HepG2 (cell line): ENCODE measurements around the gene ZNF829. TPM values are rescaled to one million over a fixed set of nuclear protein-coding genes. Genes with fewer than 3 reads are reported as not detected.
A peak's percentile ranks its signal among the peaks of the same experiment; 100 is the strongest.

ENCODE experiments used
- CREB1 ChIP-seq, 2 experiments: fragments of 450-650 bp in 1 of 2; IDR thresholded peaks; 2 replicates each; pipeline ENCODE4 v1.6.1; 2016 to 2017; ENCODE audit warnings: control low read depth in 1 of 2, mild to moderate bottlenecking in 1 of 2, missing compliant biosample characterization in 1 of 2, missing genetic modification characterization in 1 of 2
- HIVEP1 ChIP-seq: sonication (generic); formaldehyde crosslinking; IDR thresholded peaks from 2 replicates; pipeline ENCODE4 v1.4.0; 2020; ENCODE audit warnings: mild to moderate bottlenecking, missing genetic modification reagents
- IKZF4 ChIP-seq: sonication (generic); formaldehyde crosslinking; IDR thresholded peaks from 2 replicates; pipeline ENCODE4 v1.5.1; 2020; ENCODE audit warnings: borderline replicate concordance, mild to moderate bottlenecking, low read depth, missing genetic modification reagents; ENCODE audit errors: not compliant biosample characterization
- KMT2B ChIP-seq: IDR thresholded peaks from 2 replicates; pipeline ENCODE4 v1.6.1; 2016; ENCODE audit warnings: missing genetic modification reagents, missing compliant biosample characterization
- NONO ChIP-seq, 2 experiments: fragments of 450-650 bp in 1 of 2; sonication (generic) in 1 of 2; formaldehyde crosslinking in 1 of 2; IDR thresholded peaks in 1 of 2; conservative IDR thresholded peaks in 1 of 2; 2 replicates each; pipeline versions ENCODE4 v1.6.1 to v1.8.0; 2017 to 2022; ENCODE audit warnings: mild to moderate bottlenecking in 1 of 2, missing genetic modification reagents in 1 of 2, moderate library complexity in 1 of 2
- NR2F6 ChIP-seq, 2 experiments: IDR thresholded peaks; 2 replicates each; pipeline ENCODE4 v1.6.1; 2016; ENCODE audit warnings: antibody characterized with exemption in 1 of 2, mild to moderate bottlenecking in 1 of 2
- SOX6 ChIP-seq, 2 experiments: fragments of 450-650 bp in 1 of 2; sonication (generic) in 1 of 2; formaldehyde crosslinking in 1 of 2; IDR thresholded peaks; 2 replicates each; pipeline versions ENCODE4 v1.4.0 to v1.6.1; 2017 to 2020; ENCODE audit warnings: antibody characterized with exemption in 1 of 2, mild to moderate bottlenecking in 1 of 2, missing genetic modification reagents in 1 of 2
- TAF1 ChIP-seq: sonication (generic); formaldehyde crosslinking; IDR thresholded peaks from 2 replicates; pipeline ENCODE4 v1.4.0; 2020; ENCODE audit warnings: missing genetic modification reagents
- TBX3 ChIP-seq: fragments of 450-650 bp; IDR thresholded peaks from 2 replicates; pipeline ENCODE4 v1.6.1; 2017; ENCODE audit warnings: antibody characterized with exemption, mild to moderate bottlenecking, inconsistent platforms, borderline replicate concordance
- XRCC5 ChIP-seq: fragments of 200-400 bp; formaldehyde crosslinking; optimal IDR thresholded peaks from 2 replicates; pipeline ENCODE3; 2017; ENCODE audit warnings: mild to moderate bottlenecking, low read length
- ZBTB1 ChIP-seq: sonication (generic); formaldehyde crosslinking; IDR thresholded peaks from 2 replicates; pipeline ENCODE4 v1.4.0; 2020; ENCODE audit warnings: missing genetic modification reagents, borderline replicate concordance
- ZMYM3 ChIP-seq: sonication (generic); formaldehyde crosslinking; IDR thresholded peaks from 2 replicates; pipeline ENCODE4 v1.5.1; 2020; ENCODE audit warnings: mild to moderate bottlenecking, missing genetic modification reagents
- ZMYM4 ChIP-seq: sonication (generic); formaldehyde crosslinking; IDR thresholded peaks from 2 replicates; pipeline ENCODE4 v1.8.1; 2023; ENCODE audit warnings: mild to moderate bottlenecking, missing genetic modification reagents
- ZNF138 ChIP-seq: sonication (generic); formaldehyde crosslinking; IDR thresholded peaks from 2 replicates; pipeline ENCODE4 v1.5.0; 2020; ENCODE audit warnings: mild to moderate bottlenecking, low read depth, missing genetic modification reagents
- ZNF547 ChIP-seq: sonication (generic); formaldehyde crosslinking; IDR thresholded peaks from 2 replicates; pipeline ENCODE4 v1.5.1; 2020; ENCODE audit warnings: mild to moderate bottlenecking, missing genetic modification reagents
- ZNF605 ChIP-seq: sonication (generic); formaldehyde crosslinking; IDR thresholded peaks from 2 replicates; pipeline ENCODE4 v1.8.0; 2022; ENCODE audit warnings: mild to moderate bottlenecking, missing genetic modification reagents
- polyA plus RNA-seq, 8 experiments: library from polyadenylated mRNA; depleted of rRNA in 3 of 8; stranded (reverse) in 7 of 8; unstranded in 1 of 8; fragments of >200 nt; fragmentation: Illumina TruSeq in 4 of 8; extraction: Trizol in 4 of 8; gene quantifications; 2 replicates each; pipeline versions ENCODE4 v1.2.1 to v1.2.3, GENCODE V29; 2011 to 2016; ENCODE audit warnings: low read depth in 4 of 8, missing spikeins in 1 of 8, mixed read lengths in 1 of 8; ENCODE audit not compliant: insufficient read depth in 1 of 8
- total RNA-seq, 5 experiments: library from RNA; depleted of rRNA; stranded (reverse); fragments of >200 nt; fragmentation: Illumina TruSeq; extraction: Trizol; gene quantifications; 2 replicates each; pipeline ENCODE4 v1.2.3, GENCODE V29; 2016; ENCODE audit warnings: low read depth in 1 of 5
- TF ChIP-seq, protein P1 (sequence below): sonication (generic); formaldehyde crosslinking; IDR thresholded peaks from 2 replicates; pipeline ENCODE4 v1.5.0; 2020; ENCODE audit warnings: missing genetic modification reagents, mild to moderate bottlenecking, borderline replicate concordance
- TF ChIP-seq, protein P2 (sequence below): sonication (generic); formaldehyde crosslinking; IDR thresholded peaks from 2 replicates; pipeline ENCODE4 v1.4.0; 2020; ENCODE audit warnings: missing genetic modification reagents, borderline replicate concordance
- TF ChIP-seq, protein P3 (sequence below): sonication (generic); formaldehyde crosslinking; IDR thresholded peaks from 2 replicates; pipeline ENCODE4 v1.5.0; 2020; ENCODE audit warnings: missing genetic modification reagents
- TF ChIP-seq, protein P4 (sequence below): sonication (generic); formaldehyde crosslinking; IDR thresholded peaks from 2 replicates; pipeline ENCODE4 v1.4.0; 2020; ENCODE audit warnings: missing genetic modification reagents, borderline replicate concordance

The ZNF829 gene
- total and polyA plus RNA-seq, 2 of the 13 experiments (the other 11 are each of a cell fraction or from before 2014, with no cell fraction given): 0.15 to 0.86 TPM

DNA sequence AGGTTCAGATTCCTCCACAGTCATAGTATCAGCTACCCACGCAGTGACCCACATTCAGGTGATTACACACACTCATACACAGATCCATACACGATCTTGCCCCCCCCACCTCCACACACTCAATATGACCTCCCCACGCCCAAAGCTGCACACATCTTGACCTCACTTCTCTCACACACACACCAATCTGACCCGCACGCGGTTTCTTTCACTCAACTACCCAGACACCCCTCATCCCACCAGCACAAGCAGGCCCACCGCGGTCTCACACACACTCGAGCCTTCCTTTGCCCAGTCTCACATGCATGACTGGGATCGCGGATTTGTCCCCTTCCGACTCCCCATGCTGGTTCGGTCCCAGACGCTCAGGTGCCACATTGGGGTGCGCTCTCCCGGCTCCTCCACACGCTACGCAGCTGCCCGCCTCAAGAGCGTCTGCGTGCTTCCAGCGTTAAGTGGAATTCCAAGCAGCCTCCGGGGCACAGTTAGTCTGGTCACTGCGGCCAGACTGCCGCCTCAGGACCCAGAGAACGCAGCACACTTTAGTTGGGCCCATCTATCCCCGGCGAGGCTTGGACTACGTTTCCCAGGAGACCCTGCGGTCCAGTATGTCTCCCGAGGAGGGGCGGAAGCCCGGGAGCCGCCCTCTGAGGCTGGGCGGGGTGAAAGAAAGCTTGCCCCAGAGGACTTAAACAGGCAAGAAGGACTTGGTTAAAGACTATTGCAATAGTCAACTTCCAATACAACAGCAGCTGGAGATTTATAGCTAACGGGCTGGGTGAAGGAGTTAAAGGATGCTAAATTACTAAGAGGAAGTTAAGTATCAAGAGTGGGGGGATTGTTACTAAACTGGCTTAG, 66.2 kb downstream of the ZNF829 start (continued):
- TF ChIP-seq, protein P1, sequence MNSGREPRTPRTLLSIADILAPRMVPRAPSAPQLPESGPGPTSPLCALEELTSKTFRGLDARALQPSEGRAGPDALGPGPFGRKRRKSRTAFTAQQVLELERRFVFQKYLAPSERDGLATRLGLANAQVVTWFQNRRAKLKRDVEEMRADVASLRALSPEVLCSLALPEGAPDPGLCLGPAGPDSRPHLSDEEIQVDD: peak; percentile 39; the same call in 1 of the 2 replicates
- TF ChIP-seq NONO (IDR thresholded peaks at IDR 0.05): no peak
- 0 out of 2 replicates have a peak, but pooled peaks have one; percentile 43 for TF ChIP-seq NONO (CRISPR knock-in tag; conservative IDR thresholded peaks at IDR 0.05)
- TF ChIP-seq ZNF547 (CRISPR knock-in tag): peak; percentile 41
- TF ChIP-seq CREB1 (IDR thresholded peaks at IDR 0.05): no peak
- 0 out of 2 replicates have a peak, but pooled peaks have one; percentile 9 for TF ChIP-seq CREB1 (CRISPR knock-in tag; IDR thresholded peaks at IDR 0.05)
- TF ChIP-seq ZNF605 (CRISPR knock-in tag): 0 out of 2 replicates have a peak, but pooled peaks have one; percentile 47
- no peak for TF ChIP-seq SOX6 (IDR thresholded peaks at IDR 0.05)
- peak; percentile 28; the same call in 1 of the 2 replicates for TF ChIP-seq SOX6 (CRISPR knock-in tag; IDR thresholded peaks at IDR 0.05)
- peak; percentile 53 for TF ChIP-seq TAF1
- TF ChIP-seq, protein P2, sequence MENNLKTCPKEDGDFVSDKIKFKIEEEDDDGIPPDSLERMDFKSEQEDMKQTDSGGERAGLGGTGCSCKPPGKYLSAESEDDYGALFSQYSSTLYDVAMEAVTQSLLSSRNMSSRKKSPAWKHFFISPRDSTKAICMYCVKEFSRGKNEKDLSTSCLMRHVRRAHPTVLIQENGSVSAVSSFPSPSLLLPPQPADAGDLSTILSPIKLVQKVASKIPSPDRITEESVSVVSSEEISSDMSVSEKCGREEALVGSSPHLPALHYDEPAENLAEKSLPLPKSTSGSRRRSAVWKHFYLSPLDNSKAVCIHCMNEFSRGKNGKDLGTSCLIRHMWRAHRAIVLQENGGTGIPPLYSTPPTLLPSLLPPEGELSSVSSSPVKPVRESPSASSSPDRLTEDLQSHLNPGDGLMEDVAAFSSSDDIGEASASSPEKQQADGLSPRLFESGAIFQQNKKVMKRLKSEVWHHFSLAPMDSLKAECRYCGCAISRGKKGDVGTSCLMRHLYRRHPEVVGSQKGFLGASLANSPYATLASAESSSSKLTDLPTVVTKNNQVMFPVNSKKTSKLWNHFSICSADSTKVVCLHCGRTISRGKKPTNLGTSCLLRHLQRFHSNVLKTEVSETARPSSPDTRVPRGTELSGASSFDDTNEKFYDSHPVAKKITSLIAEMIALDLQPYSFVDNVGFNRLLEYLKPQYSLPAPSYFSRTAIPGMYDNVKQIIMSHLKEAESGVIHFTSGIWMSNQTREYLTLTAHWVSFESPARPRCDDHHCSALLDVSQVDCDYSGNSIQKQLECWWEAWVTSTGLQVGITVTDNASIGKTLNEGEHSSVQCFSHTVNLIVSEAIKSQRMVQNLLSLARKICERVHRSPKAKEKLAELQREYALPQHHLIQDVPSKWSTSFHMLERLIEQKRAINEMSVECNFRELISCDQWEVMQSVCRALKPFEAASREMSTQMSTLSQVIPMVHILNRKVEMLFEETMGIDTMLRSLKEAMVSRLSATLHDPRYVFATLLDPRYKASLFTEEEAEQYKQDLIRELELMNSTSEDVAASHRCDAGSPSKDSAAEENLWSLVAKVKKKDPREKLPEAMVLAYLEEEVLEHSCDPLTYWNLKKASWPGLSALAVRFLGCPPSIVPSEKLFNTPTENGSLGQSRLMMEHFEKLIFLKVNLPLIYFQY (CRISPR knock-in tag): no peak
- no peak for TF ChIP-seq IKZF4 (CRISPR knock-in tag)
- TF ChIP-seq TBX3: no peak
- TF ChIP-seq, protein P3, sequence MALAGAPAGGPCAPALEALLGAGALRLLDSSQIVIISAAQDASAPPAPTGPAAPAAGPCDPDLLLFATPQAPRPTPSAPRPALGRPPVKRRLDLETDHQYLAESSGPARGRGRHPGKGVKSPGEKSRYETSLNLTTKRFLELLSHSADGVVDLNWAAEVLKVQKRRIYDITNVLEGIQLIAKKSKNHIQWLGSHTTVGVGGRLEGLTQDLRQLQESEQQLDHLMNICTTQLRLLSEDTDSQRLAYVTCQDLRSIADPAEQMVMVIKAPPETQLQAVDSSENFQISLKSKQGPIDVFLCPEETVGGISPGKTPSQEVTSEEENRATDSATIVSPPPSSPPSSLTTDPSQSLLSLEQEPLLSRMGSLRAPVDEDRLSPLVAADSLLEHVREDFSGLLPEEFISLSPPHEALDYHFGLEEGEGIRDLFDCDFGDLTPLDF (CRISPR knock-in tag): peak; percentile 27; the same call in 1 of the 2 replicates
- 0 out of 2 replicates have a peak, but pooled peaks have one; percentile 19 for TF ChIP-seq ZMYM3 (CRISPR knock-in tag)
- peak; percentile 80 for TF ChIP-seq XRCC5
- TF ChIP-seq, protein P4, sequence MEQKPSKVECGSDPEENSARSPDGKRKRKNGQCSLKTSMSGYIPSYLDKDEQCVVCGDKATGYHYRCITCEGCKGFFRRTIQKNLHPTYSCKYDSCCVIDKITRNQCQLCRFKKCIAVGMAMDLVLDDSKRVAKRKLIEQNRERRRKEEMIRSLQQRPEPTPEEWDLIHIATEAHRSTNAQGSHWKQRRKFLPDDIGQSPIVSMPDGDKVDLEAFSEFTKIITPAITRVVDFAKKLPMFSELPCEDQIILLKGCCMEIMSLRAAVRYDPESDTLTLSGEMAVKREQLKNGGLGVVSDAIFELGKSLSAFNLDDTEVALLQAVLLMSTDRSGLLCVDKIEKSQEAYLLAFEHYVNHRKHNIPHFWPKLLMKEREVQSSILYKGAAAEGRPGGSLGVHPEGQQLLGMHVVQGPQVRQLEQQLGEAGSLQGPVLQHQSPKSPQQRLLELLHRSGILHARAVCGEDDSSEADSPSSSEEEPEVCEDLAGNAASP (CRISPR knock-in tag): 0 out of 2 replicates have a peak, but pooled peaks have one; percentile 15
- no peak for TF ChIP-seq NR2F6 (IDR thresholded peaks at IDR 0.05)
- no peak for TF ChIP-seq NR2F6 (CRISPR knock-in tag; IDR thresholded peaks at IDR 0.05)
- TF ChIP-seq ZMYM4: peak; percentile 38; the same call in 1 of the 2 replicates
- TF ChIP-seq KMT2B (CRISPR knock-in tag): peak; percentile 40; the same call in 1 of the 2 replicates
- TF ChIP-seq ZBTB1: no peak
- TF ChIP-seq ZNF138 (CRISPR knock-in tag): 0 out of 2 replicates have a peak, but pooled peaks have one; percentile 37
- TF ChIP-seq HIVEP1 (CRISPR knock-in tag): peak; percentile 51; the same call in 1 of the 2 replicates
